Natural killer cell (primary cell): ENCODE data around the gene APOBEC4. TPM values are rescaled to one million over a fixed set of nuclear protein-coding genes. Genes with fewer than 3 reads are reported as not detected.
"Not testable (repeated sequence)": the region's sequence is repeated elsewhere in the genome, so short reads cannot be mapped to it uniquely, and the experiment has no call there.

Experiments
- ATAC-seq, 3 donors: fragments of 150-1000 bp in 2 of 3; fragments of 200-7000 bp in 1 of 3; cut with Tn5 transposase; 1 replicate in 1 of 3; 2 replicates in 2 of 3; pipeline ENCODE4 v1.10.0; 2021; ENCODE audit warnings: mild to moderate bottlenecking in 2 of 3, moderate library complexity in 2 of 3
- DNase-seq, 2 donors: peaks; one replicate each; pipeline versions ENCODE4 v3.0.0 to v3.0.0-alpha.2; 2013 to 2021; ENCODE audit warnings: mixed read lengths in 1 of 2
- H3K27ac ChIP-seq: one replicate; pipeline ENCODE4 v1.5.1; 2013; ENCODE audit warnings: mild to moderate bottlenecking, low read length
- H3K27me3 ChIP-seq: one replicate; pipeline ENCODE4 v1.6.1; 2013; ENCODE audit warnings: low read length; ENCODE audit not compliant: control insufficient read depth, insufficient read depth
- H3K36me3 ChIP-seq: one replicate; pipeline ENCODE4 v1.6.1; 2013; ENCODE audit warnings: low read length; ENCODE audit not compliant: control insufficient read depth, insufficient read depth
- H3K4me1 ChIP-seq: one replicate; pipeline ENCODE4 v1.6.1; 2013; ENCODE audit warnings: low read length; ENCODE audit not compliant: control insufficient read depth, insufficient read depth
- H3K4me3 ChIP-seq: one replicate; pipeline ENCODE4 v1.5.1; 2013; ENCODE audit warnings: low read length
- H3K9me3 ChIP-seq: one replicate; pipeline ENCODE4 v1.6.1; 2013; ENCODE audit warnings: low read length; ENCODE audit not compliant: control insufficient read depth, insufficient read depth
- H3K27ac Mint-ChIP-seq, 2 donors: one replicate each; pipeline ENCODE4 v1.8.0; 2022; ENCODE audit warnings: mild to moderate bottlenecking in 2 of 2, mixed read lengths in 2 of 2, moderate library complexity in 1 of 2
- H3K27me3 Mint-ChIP-seq, 2 donors: one replicate each; pipeline ENCODE4 v1.8.0; 2022; ENCODE audit warnings: low read depth in 2 of 2, mixed read lengths in 2 of 2
- H3K36me3 Mint-ChIP-seq: one replicate; pipeline ENCODE4 v1.8.0; 2022; ENCODE audit warnings: mixed read lengths
- H3K4me1 Mint-ChIP-seq, 2 donors: one replicate each; pipeline ENCODE4 v1.8.0; 2022; ENCODE audit warnings: mixed read lengths in 2 of 2
- H3K4me3 Mint-ChIP-seq: one replicate; pipeline ENCODE4 v1.8.0; 2022; ENCODE audit warnings: mild to moderate bottlenecking, moderate library complexity, mixed read lengths
- H3K9me3 Mint-ChIP-seq, 2 donors: one replicate each; pipeline ENCODE4 v1.8.0; 2022; ENCODE audit warnings: mixed read lengths in 2 of 2
- CTCF ChIP-seq: fragments of 200-600 bp; IDR thresholded peaks from one replicate; pipeline ENCODE4 v1.8.0; 2022; ENCODE audit warnings: antibody characterized with exemption
- WGBS: methylation state at CpG from one replicate; pipeline ENCODE4 v1.1.7; 2013; ENCODE audit warnings: missing lambda C conversion rate; ENCODE audit not compliant: insufficient coverage; 5-methylcytosine and 5-hydroxymethylcytosine counted together
- intact Hi-C: fragments of 100-400 bp; cut with micrococcal nuclease; formaldehyde crosslinking; loops from one replicate; pipeline ENCODE4 v1.14.2; 2022
- total RNA-seq, 4 donors: library from RNA; stranded (reverse); fragments of 120-200 nt in 1 of 4; gene quantifications; one replicate each; pipeline versions ENCODE4 v1.2.3 to v1.2.4, GENCODE V29; 2013 to 2022

APOBEC4 gene
- total RNA-seq, 3 donors from 2014 or later (not counting 1 experiment from before 2014, with no cell fraction given) = not detected

GRCh38 chr1:183632114-183632513, 21.0 kb downstream of the APOBEC4 start:
- no peak for ATAC-seq
- Histone ChIP-seq H3K27me3 (no peaks in the 10 kb centered on the region), H3K36me3 (peaks cover 45% of the 10 kb centered on the region), H3K9me3 (no peaks in the 10 kb centered on the region), H3K27ac (no peak overlapping the region), H3K4me3 (no peak overlapping the region), H3K4me1 (peaks cover 16% of the 10 kb centered on the region)
- peaks cover 11% of the 10 kb centered on the region for H3K36me3 Mint-ChIP-seq
- TF ChIP-seq CTCF = no peak
- H3K9me3 Mint-ChIP-seq = no peaks in the 10 kb centered on the region
- peaks cover 55 to 75% of the 10 kb centered on the region in 2 donors for H3K4me1 Mint-ChIP-seq
- peak overlapping the region in 1 of 2 donors; percentile 92 for H3K27ac Mint-ChIP-seq
- H3K27me3 Mint-ChIP-seq = no peaks in the 10 kb centered on the region
- no peak for DNase-seq
- WGBS = 89% methylated on average over 2 of the region's 2 CpGs
- peak overlapping the region; percentile 99 for H3K4me3 Mint-ChIP-seq
- intact Hi-C loops = no loop called here

GRCh38 chr1:183630748-183631147, 22.4 kb downstream of the APOBEC4 start:
- Histone ChIP-seq H3K4me1 (peaks cover 9% of the 10 kb centered on the region), H3K36me3 (peaks cover 56% of the 10 kb centered on the region), H3K27me3 (no peaks in the 10 kb centered on the region), H3K27ac (no peak overlapping the region), H3K4me3 (no peak overlapping the region), H3K9me3 (no peaks in the 10 kb centered on the region)
- H3K36me3 Mint-ChIP-seq = peaks cover 11% of the 10 kb centered on the region
- H3K27me3 Mint-ChIP-seq = no peaks in the 10 kb centered on the region
- no peak for ATAC-seq
- H3K27ac Mint-ChIP-seq = peak overlapping the region; percentile 25 to 27
- intact Hi-C loops = no loop called here
- H3K4me3 Mint-ChIP-seq = peak overlapping the region; percentile 49
- 71% methylated on average over 2 of the region's 2 CpGs for WGBS
- no peak for TF ChIP-seq CTCF
- no peak for DNase-seq
- peaks cover 47 to 73% of the 10 kb centered on the region in 2 donors for H3K4me1 Mint-ChIP-seq
- no peaks in the 10 kb centered on the region for H3K9me3 Mint-ChIP-seq

GRCh38 chr1:183628537-183628936, 24.6 kb downstream of the APOBEC4 start:
- H3K9me3 ChIP-seq = no peaks in the 10 kb centered on the region
- no peaks in the 10 kb centered on the region for H3K9me3 Mint-ChIP-seq
- no peaks in the 10 kb centered on the region for H3K27me3 Mint-ChIP-seq
- H3K36me3 ChIP-seq = peaks cover 68% of the 10 kb centered on the region
- peak overlapping the region; percentile 47 to 65 for H3K27ac Mint-ChIP-seq
- H3K27me3 ChIP-seq = no peaks in the 10 kb centered on the region
- no peak overlapping the region for H3K27ac ChIP-seq
- no peak overlapping the region for H3K4me3 ChIP-seq
- ATAC-seq (peak in 1 of 3 donors; percentile 30), DNase-seq (no peak)
- no peak for TF ChIP-seq CTCF
- H3K4me3 Mint-ChIP-seq = peak overlapping the region; percentile 43
- H3K4me1 Mint-ChIP-seq = peaks cover 41 to 65% of the 10 kb centered on the region in 2 donors
- H3K36me3 Mint-ChIP-seq = peaks cover 17% of the 10 kb centered on the region
- intact Hi-C loops = no loop called here
- H3K4me1 ChIP-seq = peaks cover 7% of the 10 kb centered on the region

GRCh38 chr1:183626236-183626635, 26.9 kb downstream of the APOBEC4 start:
- H3K9me3 ChIP-seq, H3K27ac ChIP-seq, H3K27me3 ChIP-seq, H3K27me3 Mint-ChIP-seq, DNase-seq, H3K4me1 ChIP-seq, H3K4me3 Mint-ChIP-seq, H3K9me3 Mint-ChIP-seq, H3K4me3 ChIP-seq, intact Hi-C loops, ATAC-seq: not testable (repeated sequence)
- 60% methylated on average over 1 of the region's 3 CpGs for WGBS
- Mint-ChIP-seq H3K27ac (peak overlapping the region in 1 of 2 donors; percentile 71), H3K36me3 (peaks cover 17% of the 10 kb centered on the region), H3K4me1 (peaks cover 41 to 54% of the 10 kb centered on the region in 2 donors)
- H3K36me3 ChIP-seq = peaks cover 65% of the 10 kb centered on the region
